GM21515 (cell line): Measurements from ENCODE around the gene ZSCAN22.
"Not testable (repeated sequence)": the region's sequence is repeated elsewhere in the genome, so short reads cannot be mapped to it uniquely, and the experiment has no call there.

Experiments
- ATAC-seq: cut with Tn5 transposase; IDR thresholded peaks from one replicate; pipeline ENCODE4 v1.9.1; 2021; ENCODE audit not compliant: unreplicated experiment

Gene ZSCAN22

GRCh38 chr19:58317476-58318072 is 9.2 kb upstream of the ZSCAN22 start:
- no peak for ATAC-seq

GRCh38 chr19:58318297-58318696 is 8.5 kb upstream of the ZSCAN22 start:
- ATAC-seq, result no peak

GRCh38 chr19:58319241-58319640 is 7.6 kb upstream of the ZSCAN22 start:
- no peak for ATAC-seq

GRCh38 chr19:58325311-58326022 is 1.3 kb upstream of the ZSCAN22 start:
- ATAC-seq, result no peak

- no peak for ATAC-seq
These were observed 287 bp upstream of the ZSCAN22 start for GRCh38 chr19:58326501-58326913.

- no peak for ATAC-seq
These were observed 2.2 kb downstream of the ZSCAN22 start for GRCh38 chr19:58328999-58329398.

- ATAC-seq, result no peak
These were observed 3.7 kb downstream of the ZSCAN22 start for GRCh38 chr19:58330458-58330857.

- no peak for ATAC-seq
These were observed 5.9 kb downstream of the ZSCAN22 start for GRCh38 chr19:58332697-58333096.

- ATAC-seq, result no peak
These were observed 8.0 kb downstream of the ZSCAN22 start for GRCh38 chr19:58334691-58335249.

- ATAC-seq, result no peak
These were observed 8.8 kb downstream of the ZSCAN22 start for GRCh38 chr19:58335630-58336029.

GRCh38 chr19:58336216-58336615 is 9.4 kb downstream of the ZSCAN22 start:
- no peak for ATAC-seq

GRCh38 chr19:58336820-58337219 is 10.0 kb downstream of the ZSCAN22 start:
- ATAC-seq, result no peak

GRCh38 chr19:58338336-58338735 is 11.5 kb downstream of the ZSCAN22 start:
- no peak for ATAC-seq

- ATAC-seq, result no peak
These were observed 12.2 kb downstream of the ZSCAN22 start for GRCh38 chr19:58338825-58339558.

GRCh38 chr19:58345558-58345957 is 18.8 kb downstream of the ZSCAN22 start:
- ATAC-seq, result no peak

- ATAC-seq, result peak; percentile 75
These were observed 20.5 kb downstream of the ZSCAN22 start for GRCh38 chr19:58346961-58347929.

- not testable (repeated sequence) for ATAC-seq
These were observed 21.3 kb downstream of the ZSCAN22 start for GRCh38 chr19:58348080-58348479.

GRCh38 chr19:58349590-58349989 is 22.8 kb downstream of the ZSCAN22 start:
- no peak for ATAC-seq

- ATAC-seq, result no peak
These were observed 23.4 kb downstream of the ZSCAN22 start for GRCh38 chr19:58350001-58350861.
